Muscle layer of colon (tissue), 2 donors: ENCODE results near the gene LYPD4.

Source experiments
- H3K27ac ChIP-seq: one replicate; pipeline ENCODE4 v1.7.0; 2013; ENCODE audit warnings: low read depth, mild to moderate bottlenecking, low read length, moderate library complexity
- H3K27me3 ChIP-seq, 2 donors: one replicate each; pipeline ENCODE4 v1.7.0; 2013; ENCODE audit warnings: low read length in 2 of 2, mild to moderate bottlenecking in 2 of 2; ENCODE audit not compliant: insufficient read depth in 2 of 2, control insufficient read depth in 1 of 2
- H3K36me3 ChIP-seq: one replicate; pipeline ENCODE4 v1.7.0; 2013; ENCODE audit warnings: mild to moderate bottlenecking, low read length; ENCODE audit not compliant: insufficient read depth
- H3K4me1 ChIP-seq: one replicate; pipeline ENCODE4 v1.7.0; 2013; ENCODE audit warnings: mild to moderate bottlenecking, low read length; ENCODE audit not compliant: insufficient read depth
- H3K4me3 ChIP-seq, 2 donors: one replicate each; pipeline ENCODE4 v1.7.0; 2013; ENCODE audit warnings: low read length in 2 of 2, low read depth in 1 of 2, mild to moderate bottlenecking in 1 of 2, moderate library complexity in 1 of 2
- H3K9ac ChIP-seq: one replicate; pipeline ENCODE4 v1.7.0; 2013; ENCODE audit warnings: low read length
- H3K9me3 ChIP-seq: one replicate; pipeline ENCODE4 v1.7.0; 2013; ENCODE audit warnings: mild to moderate bottlenecking, low read length
- donor health status: abdominal sarcoma.
- donor health status: Adenocarcinoma of cecum.

LYPD4 gene

DNA sequence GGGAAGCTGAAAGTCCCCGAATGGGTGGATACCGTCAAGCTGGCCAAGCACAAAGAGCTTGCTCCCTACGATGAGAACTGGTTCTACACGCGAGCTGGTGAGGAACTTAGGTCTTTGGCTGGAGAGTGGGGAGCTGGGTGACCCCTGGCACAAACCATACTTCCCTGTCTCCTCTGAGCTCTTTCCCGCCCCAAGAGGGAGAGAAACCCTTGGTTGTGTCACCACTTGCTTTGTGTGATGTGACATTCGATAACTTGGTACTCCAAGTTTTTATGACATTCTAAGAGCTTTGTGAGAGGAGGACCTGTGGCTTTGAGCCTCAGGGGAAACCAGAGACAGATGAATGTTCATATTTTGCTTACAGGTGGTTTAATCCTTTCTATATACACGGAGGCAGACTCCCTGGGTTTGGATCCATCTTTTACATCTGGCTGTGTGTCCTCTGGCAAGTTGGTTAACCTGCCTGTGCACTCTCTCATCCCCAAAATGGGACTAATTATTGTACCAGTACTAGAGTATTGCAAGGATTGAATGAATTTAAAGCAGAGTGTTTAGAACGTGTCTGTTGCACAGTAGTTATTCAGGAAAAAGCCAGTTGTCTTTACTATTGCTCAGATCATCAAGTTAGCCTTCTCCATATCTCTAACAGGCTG lies 16.8 kb upstream of the LYPD4 start:
- Histone ChIP-seq H3K9ac (peak overlapping the region; percentile 95), H3K27me3 (no peaks in the 10 kb centered on the region), H3K4me3 (peak overlapping the region; percentile 50 to 86), H3K4me1 (peaks cover 37% of the 10 kb centered on the region), H3K9me3 (no peaks in the 10 kb centered on the region), H3K36me3 (peaks cover 46% of the 10 kb centered on the region), H3K27ac (peak overlapping the region; percentile 88)

- no peaks in the 10 kb centered on the region for H3K27me3 ChIP-seq
- H3K36me3 ChIP-seq, result peaks cover 44% of the 10 kb centered on the region
- H3K4me1 ChIP-seq, result peaks cover 37% of the 10 kb centered on the region
- H3K4me3 ChIP-seq, result peak overlapping the region; percentile 50 to 86
- H3K9ac ChIP-seq, result peak overlapping the region; percentile 95
- H3K27ac ChIP-seq, result peak overlapping the region; percentile 88
- H3K9me3 ChIP-seq, result no peaks in the 10 kb centered on the region
Observed at GRCh38 chr19:41860419-41861115, 16.1 kb upstream of the LYPD4 start.

GRCh38 chr19:41859618-41860418 lies 15.3 kb upstream of the LYPD4 start, which contains the start of gene RPS19:
Gene RPS19, plus strand, starts transcription at chr19:41860255. Its CDS starts 520 bp downstream, at chr19:41860775.
- peaks cover 38% of the 10 kb centered on the region for H3K36me3 ChIP-seq
- H3K4me3 ChIP-seq, result peak within 1 kb of the TSS; percentile 50 to 86
- H3K27me3 ChIP-seq, result no peaks in the 10 kb centered on the region
- H3K9ac ChIP-seq, result peak within 1 kb of the TSS; percentile 95
- H3K9me3 ChIP-seq, result no peaks in the 10 kb centered on the region
- H3K27ac ChIP-seq, result peak within 1 kb of the TSS; percentile 88
- peaks cover 37% of the 10 kb centered on the region for H3K4me1 ChIP-seq

- peak overlapping the region; percentile 54 for H3K9ac ChIP-seq
- peaks cover 34% of the 10 kb centered on the region for H3K4me1 ChIP-seq
- H3K4me3 ChIP-seq, result peak overlapping the region in 1 of 2 donors; percentile 86
- H3K27me3 ChIP-seq, result no peaks in the 10 kb centered on the region
- no peak overlapping the region for H3K27ac ChIP-seq
- peaks cover 32% of the 10 kb centered on the region for H3K36me3 ChIP-seq
- no peaks in the 10 kb centered on the region for H3K9me3 ChIP-seq
Observed at GRCh38 chr19:41859213-41859617, 14.7 kb upstream of the LYPD4 start.

DNA sequence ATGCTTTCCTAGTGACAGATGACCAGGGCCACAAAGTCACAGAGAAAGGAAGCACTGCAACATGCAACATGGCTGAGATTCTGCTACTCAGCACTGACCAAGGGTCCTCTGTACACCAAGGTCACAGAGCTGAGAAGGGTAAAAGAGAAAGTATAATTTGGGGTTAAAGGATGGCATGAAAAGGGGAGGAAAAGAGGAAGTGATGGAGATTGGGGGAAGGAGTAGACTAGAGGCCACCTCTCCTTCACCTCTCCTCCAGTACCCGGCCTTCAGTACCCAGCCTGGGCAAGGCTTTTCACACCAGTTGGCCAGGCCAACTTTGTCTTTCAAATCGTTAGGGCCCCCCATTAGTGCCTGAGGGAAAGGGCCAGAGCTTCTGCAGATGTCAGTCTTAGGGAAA lies 9.3 kb upstream of the LYPD4 start:
- no peaks in the 10 kb centered on the region for H3K36me3 ChIP-seq
- H3K4me3 ChIP-seq, result no peak overlapping the region
- H3K27ac ChIP-seq, result no peak overlapping the region
- no peaks in the 10 kb centered on the region for H3K9me3 ChIP-seq
- H3K27me3 ChIP-seq, result peaks cover 0 to 5% of the 10 kb centered on the region in 2 donors
- no peak overlapping the region for H3K9ac ChIP-seq
- no peaks in the 10 kb centered on the region for H3K4me1 ChIP-seq

- Histone ChIP-seq H3K27ac (no peak overlapping the region), H3K9ac (no peak overlapping the region), H3K4me3 (no peak overlapping the region), H3K9me3 (no peaks in the 10 kb centered on the region), H3K36me3 (no peaks in the 10 kb centered on the region), H3K27me3 (peaks cover 0 to 5% of the 10 kb centered on the region in 2 donors), H3K4me1 (no peaks in the 10 kb centered on the region)
Observed at GRCh38 chr19:41853344-41853743, 8.9 kb upstream of the LYPD4 start.

DNA sequence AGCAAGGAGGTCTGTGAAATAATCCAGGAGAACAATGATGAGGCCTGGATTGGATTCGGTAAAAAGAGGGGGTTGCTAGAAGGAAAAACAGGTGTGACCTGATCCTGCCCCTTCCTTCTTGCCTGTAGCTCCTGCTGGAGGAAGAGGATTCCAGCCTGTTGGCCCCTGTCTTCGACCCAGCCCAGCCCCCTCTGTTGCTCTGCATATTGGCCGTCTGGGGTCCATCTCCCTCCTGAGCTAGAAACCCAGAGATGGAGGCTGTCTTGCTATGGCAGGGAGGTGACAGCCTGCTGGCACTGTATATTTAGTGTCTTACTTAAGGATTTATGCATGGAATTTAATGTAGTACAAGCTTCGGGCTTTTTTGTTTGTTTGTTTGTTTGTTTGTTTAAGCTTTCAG lies 7.0 kb upstream of the LYPD4 start:
- Histone ChIP-seq H3K9ac (no peak overlapping the region), H3K27me3 (peaks cover 0 to 5% of the 10 kb centered on the region in 2 donors), H3K4me3 (no peak overlapping the region), H3K36me3 (no peaks in the 10 kb centered on the region), H3K4me1 (no peaks in the 10 kb centered on the region), H3K9me3 (no peaks in the 10 kb centered on the region), H3K27ac (no peak overlapping the region)

- H3K27ac ChIP-seq, result no peak overlapping the region
- H3K36me3 ChIP-seq, result no peaks in the 10 kb centered on the region
- no peak overlapping the region for H3K9ac ChIP-seq
- H3K27me3 ChIP-seq, result peaks cover 0 to 5% of the 10 kb centered on the region in 2 donors
- H3K9me3 ChIP-seq, result no peaks in the 10 kb centered on the region
- no peaks in the 10 kb centered on the region for H3K4me1 ChIP-seq
- H3K4me3 ChIP-seq, result no peak overlapping the region
Observed at GRCh38 chr19:41850381-41850780, 5.9 kb upstream of the LYPD4 start.

DNA sequence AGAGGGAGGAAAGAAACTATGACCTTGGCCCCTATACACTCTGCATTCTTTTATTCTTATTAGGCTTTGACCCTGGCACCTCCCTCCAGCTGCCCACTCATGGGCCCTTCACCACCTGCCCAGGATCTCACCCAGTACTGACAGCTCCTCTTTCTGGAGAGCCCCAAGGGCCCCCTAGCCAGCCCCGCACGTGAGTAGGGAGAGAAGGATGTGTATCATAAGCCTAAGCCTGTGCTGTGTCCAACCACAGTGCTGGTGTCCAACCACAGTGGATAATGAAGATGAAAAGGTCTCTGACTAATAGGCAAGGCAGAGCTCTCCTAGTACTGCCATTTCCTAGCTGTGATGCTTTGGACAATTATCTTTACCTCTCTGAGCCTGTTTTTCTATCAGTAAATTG lies 4.6 kb upstream of the LYPD4 start:
- no peak overlapping the region for H3K4me3 ChIP-seq
- H3K27ac ChIP-seq, result no peak overlapping the region
- H3K9ac ChIP-seq, result no peak overlapping the region
- no peaks in the 10 kb centered on the region for H3K4me1 ChIP-seq
- no peaks in the 10 kb centered on the region for H3K9me3 ChIP-seq
- no peaks in the 10 kb centered on the region for H3K36me3 ChIP-seq
- H3K27me3 ChIP-seq, result peaks cover 0 to 5% of the 10 kb centered on the region in 2 donors

DNA sequence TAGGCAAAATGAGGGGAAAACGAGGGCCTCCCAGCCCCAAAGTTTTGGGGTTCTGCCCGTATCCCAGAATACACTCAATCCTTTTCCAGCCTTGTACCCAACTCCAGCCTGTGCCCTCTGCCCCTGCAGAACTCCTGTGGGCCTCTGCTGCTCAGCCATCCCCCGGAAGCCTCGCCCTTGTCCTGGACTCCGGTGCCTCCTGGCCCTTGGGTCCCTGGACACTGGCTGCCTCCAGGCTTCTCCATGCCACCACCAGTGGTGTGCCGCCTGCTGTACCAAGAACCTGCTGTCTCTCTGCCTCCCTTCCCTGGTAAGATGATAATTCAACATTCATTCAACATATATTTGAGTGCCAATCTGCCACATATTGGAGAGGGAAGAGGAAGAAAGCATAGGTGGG lies 4.2 kb upstream of the LYPD4 start:
- Histone ChIP-seq H3K4me3 (no peak overlapping the region), H3K9ac (no peak overlapping the region), H3K27me3 (peaks cover 0 to 5% of the 10 kb centered on the region in 2 donors), H3K36me3 (no peaks in the 10 kb centered on the region), H3K4me1 (no peaks in the 10 kb centered on the region), H3K27ac (no peak overlapping the region), H3K9me3 (no peaks in the 10 kb centered on the region)

DNA sequence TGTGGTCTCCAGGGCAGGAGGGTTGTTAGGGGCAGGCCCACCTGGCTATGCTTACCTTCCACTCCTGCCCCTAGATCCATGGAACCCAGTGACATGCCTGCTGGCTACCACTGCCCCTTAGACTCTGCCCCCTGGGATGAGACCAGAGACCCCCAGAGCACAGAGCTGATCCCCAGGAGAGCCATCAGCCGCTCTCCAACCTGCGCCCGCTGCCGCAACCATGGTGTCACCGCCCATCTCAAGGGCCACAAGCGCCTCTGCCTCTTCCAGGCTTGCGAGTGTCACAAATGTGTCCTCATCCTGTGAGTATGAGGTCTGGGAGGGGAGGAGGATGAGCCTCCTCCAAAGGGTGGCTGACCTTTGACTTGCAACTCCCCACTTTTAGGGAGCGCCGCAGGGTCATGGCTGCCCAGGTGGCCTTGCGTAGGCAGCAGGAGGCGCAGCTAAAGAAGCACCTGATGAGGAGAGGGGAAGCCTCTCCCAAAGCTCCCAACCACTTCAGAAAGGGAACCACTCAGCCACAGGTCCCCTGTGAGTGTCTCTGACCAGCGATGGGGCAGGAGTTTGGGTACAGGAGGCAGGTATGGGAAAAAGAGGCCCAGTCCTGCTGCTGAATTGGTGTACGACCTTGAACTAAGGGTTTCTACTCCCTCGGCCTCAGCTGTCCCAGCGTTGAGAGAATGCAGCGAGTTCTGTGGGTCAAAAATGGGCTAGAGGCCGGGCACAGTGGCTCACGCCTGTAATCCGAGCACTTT lies 3.0 kb upstream of the LYPD4 start:
- H3K9me3 ChIP-seq, result no peaks in the 10 kb centered on the region
- H3K4me1 ChIP-seq, result no peaks in the 10 kb centered on the region
- no peaks in the 10 kb centered on the region for H3K36me3 ChIP-seq
- H3K27me3 ChIP-seq, result peaks cover 0 to 5% of the 10 kb centered on the region in 2 donors
- H3K27ac ChIP-seq, result no peak overlapping the region
- no peak overlapping the region for H3K4me3 ChIP-seq
- H3K9ac ChIP-seq, result no peak overlapping the region
